Measurements from ENCODE around the gene CDH23. TPM values are rescaled to one million over a fixed set of nuclear protein-coding genes. Genes with fewer than 3 reads are reported as not detected.

The CDH23 gene
- total and polyA plus RNA-seq, 8 donors = 3.4 to 64.6 (median 9.9) TPM

DNA sequence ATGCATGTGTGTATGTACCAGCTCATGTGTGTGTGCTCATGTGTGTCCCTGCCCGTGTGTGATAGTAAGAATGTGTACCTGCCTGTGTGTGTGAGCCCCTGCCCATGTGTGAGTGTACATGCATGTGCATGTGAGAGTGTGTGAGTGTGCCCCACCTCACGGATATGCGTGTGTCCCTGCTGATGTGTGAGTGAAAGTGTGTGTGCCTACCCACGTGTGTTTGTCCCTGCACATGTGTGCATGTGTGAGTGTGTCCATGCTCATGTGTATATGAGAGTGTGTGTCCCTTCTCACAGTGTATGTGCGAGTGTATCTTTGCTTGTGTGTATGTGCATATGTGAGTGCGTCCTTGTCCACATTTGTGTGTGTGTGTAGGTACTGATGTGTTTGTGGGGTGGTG lies 69.6 kb downstream of the CDH23 start:
- H3K36me3 ChIP-seq = no peaks in the 10 kb centered on the region
- H3K27ac ChIP-seq = no peak overlapping the region
- H3K4me3 ChIP-seq = no peak overlapping the region
- TF ChIP-seq, protein P1, sequence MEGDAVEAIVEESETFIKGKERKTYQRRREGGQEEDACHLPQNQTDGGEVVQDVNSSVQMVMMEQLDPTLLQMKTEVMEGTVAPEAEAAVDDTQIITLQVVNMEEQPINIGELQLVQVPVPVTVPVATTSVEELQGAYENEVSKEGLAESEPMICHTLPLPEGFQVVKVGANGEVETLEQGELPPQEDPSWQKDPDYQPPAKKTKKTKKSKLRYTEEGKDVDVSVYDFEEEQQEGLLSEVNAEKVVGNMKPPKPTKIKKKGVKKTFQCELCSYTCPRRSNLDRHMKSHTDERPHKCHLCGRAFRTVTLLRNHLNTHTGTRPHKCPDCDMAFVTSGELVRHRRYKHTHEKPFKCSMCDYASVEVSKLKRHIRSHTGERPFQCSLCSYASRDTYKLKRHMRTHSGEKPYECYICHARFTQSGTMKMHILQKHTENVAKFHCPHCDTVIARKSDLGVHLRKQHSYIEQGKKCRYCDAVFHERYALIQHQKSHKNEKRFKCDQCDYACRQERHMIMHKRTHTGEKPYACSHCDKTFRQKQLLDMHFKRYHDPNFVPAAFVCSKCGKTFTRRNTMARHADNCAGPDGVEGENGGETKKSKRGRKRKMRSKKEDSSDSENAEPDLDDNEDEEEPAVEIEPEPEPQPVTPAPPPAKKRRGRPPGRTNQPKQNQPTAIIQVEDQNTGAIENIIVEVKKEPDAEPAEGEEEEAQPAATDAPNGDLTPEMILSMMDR (IDR thresholded peaks at IDR 0.05) = no peak
- H3K9me3 ChIP-seq = no peaks in the 10 kb centered on the region
- intact Hi-C loops (cut with DNase I) = no loop called here
- ATAC-seq (no peak), FAIRE-seq (no peak), DNase-seq (no peak)
- no peaks in the 10 kb centered on the region for H3K4me1 ChIP-seq
- no peaks in the 10 kb centered on the region for H3K27me3 ChIP-seq
- WGBS, 2 donors = 63 to 80% methylated on average over 6 of the region's 6 CpGs

DNA sequence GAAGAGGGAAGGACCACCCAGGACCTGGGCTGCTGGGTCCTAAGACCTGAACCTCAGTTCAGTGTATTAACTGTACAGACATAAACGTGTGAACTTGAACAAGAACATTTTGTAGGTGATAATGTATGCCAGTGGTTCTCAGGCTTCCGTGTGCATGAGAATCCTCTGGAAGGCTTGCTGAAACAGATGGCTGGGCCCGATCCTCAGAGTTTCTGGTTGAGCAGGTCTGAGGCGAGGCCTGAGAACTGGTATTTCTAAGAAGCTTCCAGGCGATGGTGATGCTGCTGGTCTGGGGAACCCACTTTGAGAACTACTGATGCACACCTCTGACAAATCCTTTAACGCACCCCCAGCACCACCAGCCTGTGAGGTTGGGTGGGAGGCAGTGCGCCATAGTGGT lies 70.4 kb downstream of the CDH23 start:
- Histone ChIP-seq H3K9me3 (no peaks in the 10 kb centered on the region), H3K36me3 (no peaks in the 10 kb centered on the region), H3K4me1 (no peaks in the 10 kb centered on the region), H3K27ac (no peak overlapping the region), H3K4me3 (no peak overlapping the region), H3K27me3 (no peaks in the 10 kb centered on the region)
- no peak for ATAC-seq
- intact Hi-C loops (cut with DNase I) = no loop called here
- WGBS, 2 donors = 79 to 82% methylated on average over 7 of the region's 7 CpGs
- FAIRE-seq = no peak
- TF ChIP-seq, protein P1 (IDR thresholded peaks at IDR 0.05) = no peak
- no peak for DNase-seq

- Histone ChIP-seq H3K36me3 (no peaks in the 10 kb centered on the region), H3K27me3 (no peaks in the 10 kb centered on the region), H3K4me1 (no peaks in the 10 kb centered on the region), H3K27ac (no peak overlapping the region), H3K4me3 (no peak overlapping the region), H3K9me3 (no peaks in the 10 kb centered on the region)
- TF ChIP-seq, protein P1 (IDR thresholded peaks at IDR 0.05) = no peak
- FAIRE-seq (no peak), ATAC-seq (no peak), DNase-seq (no peak)
- intact Hi-C loops (cut with DNase I) = no loop called here
- 80 to 85% methylated on average over 9 of the region's 9 CpGs for WGBS, 2 donors
Observed at GRCh38 chr10:71467569-71468362, 71.0 kb downstream of the CDH23 start.

DNA sequence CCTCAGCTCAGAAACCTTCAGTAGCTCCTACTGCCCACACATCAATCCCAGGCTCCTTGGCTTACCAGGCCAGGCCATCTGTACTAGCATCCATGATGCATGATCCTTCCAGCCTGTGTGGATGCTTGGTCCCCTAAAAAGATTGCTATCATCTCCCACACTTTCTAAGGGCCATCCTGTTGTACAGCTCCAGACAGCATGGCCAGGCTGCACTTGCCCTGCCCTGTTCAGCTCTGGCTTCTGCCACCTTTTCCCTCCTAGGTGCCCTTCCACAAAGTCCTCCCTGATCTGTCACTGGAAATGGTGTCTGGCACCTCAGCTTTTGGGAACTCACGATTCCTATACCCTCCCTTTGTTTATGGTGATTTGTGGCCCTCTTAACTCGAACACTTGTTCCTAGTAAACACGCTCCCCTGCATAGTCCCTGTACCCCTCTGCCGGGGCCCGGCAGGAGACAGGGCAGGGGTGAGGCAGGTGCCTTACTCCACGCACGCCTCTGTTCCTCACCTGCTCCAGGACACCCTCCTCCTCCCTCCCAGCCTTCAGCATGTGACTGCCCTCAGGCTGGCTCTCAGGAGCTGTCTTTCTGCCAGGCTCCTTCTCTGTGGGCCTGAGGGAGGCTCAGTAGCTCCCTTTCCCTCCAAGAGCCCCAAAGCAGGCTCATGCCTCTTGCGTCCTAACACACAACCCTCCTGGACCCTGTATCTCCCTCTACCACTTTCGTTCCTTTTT lies 71.8 kb downstream of the CDH23 start:
- no peaks in the 10 kb centered on the region for H3K9me3 ChIP-seq
- ATAC-seq (no peak), DNase-seq (no peak), FAIRE-seq (no peak)
- H3K27ac ChIP-seq = no peak overlapping the region
- 51 to 59% methylated on average over 9 of the region's 9 CpGs for WGBS, 2 donors
- H3K4me3 ChIP-seq = no peak overlapping the region
- H3K27me3 ChIP-seq = no peaks in the 10 kb centered on the region
- H3K36me3 ChIP-seq = no peaks in the 10 kb centered on the region
- intact Hi-C loops (cut with DNase I) = no loop called here
- no peaks in the 10 kb centered on the region for H3K4me1 ChIP-seq
- TF ChIP-seq, protein P1 (IDR thresholded peaks at IDR 0.05) = no peak

- H3K4me1 ChIP-seq = peaks cover 0 to 9% (median 3%) of the 10 kb centered on the region in 3 donors
- ATAC-seq (no peak), FAIRE-seq (no peak), DNase-seq (no peak)
- no peaks in the 10 kb centered on the region for H3K27me3 ChIP-seq
- H3K4me3 ChIP-seq = no peak overlapping the region
- no peaks in the 10 kb centered on the region for H3K9me3 ChIP-seq
- H3K27ac ChIP-seq = no peak overlapping the region
- intact Hi-C loops (cut with DNase I) = no loop called here
- WGBS, 2 donors = 79 to 87% methylated on average over 9 of the region's 9 CpGs
- TF ChIP-seq, protein P1 (IDR thresholded peaks at IDR 0.05) = no peak
- no peaks in the 10 kb centered on the region for H3K36me3 ChIP-seq
Observed at GRCh38 chr10:71471006-71471405, 74.3 kb downstream of the CDH23 start.
